Peyer's patch (tissue), 4 donors: ENCODE results near the gene BLCAP.

Experiments
- CTCF ChIP-seq, 6 experiments: fragments of 450-650 bp in 4 of 6; fragments of 200-600 bp in 2 of 6; sonication (generic) in 1 of 6; IDR thresholded peaks; one replicate each; pipeline ENCODE4 v1.5.1; 2017 to 2019; ENCODE audit warnings: antibody characterized with exemption in 6 of 6, mild to moderate bottlenecking in 3 of 6, moderate library complexity in 1 of 6
- POLR2A ChIP-seq, 2 donors: fragments of 450-650 bp; IDR thresholded peaks; one replicate each; pipeline ENCODE4 v1.5.1; 2017; ENCODE audit warnings: antibody characterized with exemption in 2 of 2, mild to moderate bottlenecking in 2 of 2, moderate library complexity in 2 of 2

- no peak for TF ChIP-seq CTCF (IDR thresholded peaks at IDR 0.05)
- no peak for TF ChIP-seq POLR2A (IDR thresholded peaks at IDR 0.05)
Observed at GRCh38 chr20:37541326-37541725, 13.7 kb upstream of the BLCAP start.
